Measurements from ENCODE around the gene PLB1.
A peak's percentile ranks its signal among the peaks of the same experiment; 100 is the strongest.

Gene PLB1

DNA sequence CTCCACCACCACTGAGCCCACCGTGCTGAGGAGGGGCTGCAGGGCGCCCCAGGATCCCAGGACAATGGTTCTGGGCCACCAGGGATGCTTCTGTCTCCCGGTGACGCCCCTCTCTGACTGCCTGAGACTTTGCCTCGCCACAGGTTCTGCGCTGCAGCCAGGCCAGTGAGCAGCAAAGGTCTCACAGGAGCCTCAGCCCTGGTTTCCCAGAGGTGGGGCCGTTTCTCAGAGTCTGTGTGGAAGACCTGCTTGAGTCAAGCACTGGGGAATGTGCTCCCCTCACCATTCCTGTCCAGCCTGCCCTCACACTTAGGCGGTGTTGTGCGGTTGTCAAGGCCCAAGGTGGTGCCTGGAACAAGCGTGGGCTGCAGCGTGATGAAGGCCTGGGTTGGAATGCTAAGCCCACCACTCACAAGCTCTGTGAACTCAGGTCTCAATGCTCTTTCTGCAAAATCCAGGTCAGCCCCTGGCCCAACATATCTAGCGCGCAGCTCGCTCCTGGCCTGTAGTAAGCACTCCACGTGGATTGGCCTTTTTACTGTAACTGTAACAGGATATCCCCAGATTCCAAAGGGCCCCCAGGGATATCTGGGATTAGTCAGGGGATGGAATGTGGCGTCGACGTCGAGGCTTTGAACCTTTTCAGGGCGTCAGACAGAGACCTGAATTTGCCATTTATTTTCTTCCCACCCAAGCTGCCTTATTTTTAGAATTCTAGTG lies 47.6 kb downstream of the PLB1 start:
- no peak overlapping the region for H3K27ac ChIP-seq
- no peaks in the 10 kb centered on the region for H3K9me3 ChIP-seq (ENCODE audit: severe bottlenecking)
- H3K36me3 ChIP-seq = no peaks in the 10 kb centered on the region
- peak; percentile 43 for DNase-seq
- H3K27me3 ChIP-seq (ENCODE audit: insufficient read depth, low read depth, severe bottlenecking) = no peaks in the 10 kb centered on the region
- H3K4me3 ChIP-seq (ENCODE audit: low read depth, low read length) = no peak overlapping the region
- TF ChIP-seq, protein P1, sequence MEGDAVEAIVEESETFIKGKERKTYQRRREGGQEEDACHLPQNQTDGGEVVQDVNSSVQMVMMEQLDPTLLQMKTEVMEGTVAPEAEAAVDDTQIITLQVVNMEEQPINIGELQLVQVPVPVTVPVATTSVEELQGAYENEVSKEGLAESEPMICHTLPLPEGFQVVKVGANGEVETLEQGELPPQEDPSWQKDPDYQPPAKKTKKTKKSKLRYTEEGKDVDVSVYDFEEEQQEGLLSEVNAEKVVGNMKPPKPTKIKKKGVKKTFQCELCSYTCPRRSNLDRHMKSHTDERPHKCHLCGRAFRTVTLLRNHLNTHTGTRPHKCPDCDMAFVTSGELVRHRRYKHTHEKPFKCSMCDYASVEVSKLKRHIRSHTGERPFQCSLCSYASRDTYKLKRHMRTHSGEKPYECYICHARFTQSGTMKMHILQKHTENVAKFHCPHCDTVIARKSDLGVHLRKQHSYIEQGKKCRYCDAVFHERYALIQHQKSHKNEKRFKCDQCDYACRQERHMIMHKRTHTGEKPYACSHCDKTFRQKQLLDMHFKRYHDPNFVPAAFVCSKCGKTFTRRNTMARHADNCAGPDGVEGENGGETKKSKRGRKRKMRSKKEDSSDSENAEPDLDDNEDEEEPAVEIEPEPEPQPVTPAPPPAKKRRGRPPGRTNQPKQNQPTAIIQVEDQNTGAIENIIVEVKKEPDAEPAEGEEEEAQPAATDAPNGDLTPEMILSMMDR (IDR thresholded peaks at IDR 0.05; ENCODE audit: low read depth, low read length) = no peak

DNA sequence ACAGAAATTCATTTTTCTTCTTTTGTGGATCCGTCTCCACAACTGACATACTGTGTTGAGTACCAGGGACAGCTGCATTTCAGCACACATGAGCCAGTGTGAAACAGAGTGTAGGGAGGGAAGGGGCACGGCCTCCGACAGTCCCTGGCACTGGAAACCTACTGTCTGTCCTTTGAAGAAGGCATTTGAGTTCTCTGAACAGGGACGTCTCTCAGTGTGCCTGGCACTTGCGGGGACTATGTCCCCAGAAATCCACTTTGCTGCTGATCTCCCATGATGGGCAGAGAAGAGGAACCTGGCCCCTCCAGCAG lies 48.1 kb downstream of the PLB1 start:
- Histone ChIP-seq H3K27me3 (ENCODE audit: insufficient read depth, low read depth, severe bottlenecking) (no peaks in the 10 kb centered on the region), H3K27ac (no peak overlapping the region), H3K36me3 (no peaks in the 10 kb centered on the region), H3K4me3 (ENCODE audit: low read depth, low read length) (no peak overlapping the region), H3K9me3 (ENCODE audit: severe bottlenecking) (no peaks in the 10 kb centered on the region)
- TF ChIP-seq, protein P1 (IDR thresholded peaks at IDR 0.05; ENCODE audit: low read depth, low read length) = no peak
- DNase-seq = no peak

DNA sequence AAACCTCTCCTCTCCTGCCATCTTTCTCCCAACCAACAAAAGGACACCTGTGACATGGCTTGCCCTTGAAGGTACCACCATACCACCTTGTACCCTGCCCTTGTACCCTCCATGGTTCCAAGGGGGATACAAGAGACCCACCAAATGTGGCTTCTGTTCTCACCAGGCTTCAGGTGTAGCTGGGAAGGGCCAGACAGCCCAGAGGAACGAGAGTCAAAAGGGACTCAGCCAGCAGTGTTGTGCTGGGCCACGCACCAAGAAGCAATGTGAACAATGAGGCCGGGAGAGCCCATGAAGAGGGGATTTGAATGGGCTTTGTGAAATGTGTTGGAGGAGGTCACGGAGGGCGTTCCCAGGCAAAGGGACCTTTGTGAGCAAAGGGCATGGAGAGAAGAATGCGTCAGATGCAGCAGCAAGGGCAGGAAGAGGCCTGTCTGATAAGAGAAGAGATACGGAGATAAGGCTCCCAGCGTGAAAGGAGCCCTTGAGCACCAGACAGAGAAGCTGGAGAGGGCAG lies 48.6 kb downstream of the PLB1 start:
- no peaks in the 10 kb centered on the region for H3K27me3 ChIP-seq (ENCODE audit: insufficient read depth, low read depth, severe bottlenecking)
- H3K4me3 ChIP-seq (ENCODE audit: low read depth, low read length) = no peak overlapping the region
- TF ChIP-seq, protein P1 (IDR thresholded peaks at IDR 0.05; ENCODE audit: low read depth, low read length) = no peak
- no peak for DNase-seq
- no peaks in the 10 kb centered on the region for H3K36me3 ChIP-seq
- H3K9me3 ChIP-seq (ENCODE audit: severe bottlenecking) = no peaks in the 10 kb centered on the region
- no peak overlapping the region for H3K27ac ChIP-seq

DNA sequence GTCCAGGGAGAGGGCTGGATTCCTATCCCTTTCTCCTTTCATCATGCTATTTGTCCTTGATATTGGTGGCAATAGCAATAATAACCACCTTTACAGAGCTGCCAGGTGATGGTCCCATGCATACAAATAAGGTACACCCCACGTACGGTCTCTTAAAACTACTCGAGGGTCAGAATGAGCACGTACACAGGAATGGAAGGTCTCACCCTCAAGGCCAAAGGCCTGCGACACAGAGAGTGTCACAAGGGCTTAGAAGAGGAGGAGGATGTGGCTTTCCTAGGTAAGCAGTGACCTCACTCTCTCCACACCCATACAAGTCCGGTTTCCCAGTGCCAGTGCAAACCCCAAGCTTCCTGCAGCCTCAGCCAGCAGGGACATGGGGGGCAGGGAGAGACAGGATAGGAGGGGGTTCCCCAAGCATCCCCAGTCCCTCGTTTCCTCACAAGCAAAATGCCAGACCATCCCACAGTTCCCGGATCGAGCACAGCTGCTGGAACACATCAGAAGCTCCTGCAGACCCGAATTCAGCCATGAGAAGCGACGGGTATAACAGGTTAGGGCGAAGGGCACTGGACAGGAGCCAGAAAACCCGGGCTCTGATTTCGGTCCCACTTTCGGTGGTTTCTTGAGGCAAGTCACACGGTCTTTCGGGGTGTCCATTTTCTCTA lies 49.2 kb downstream of the PLB1 start:
- no peak for DNase-seq
- H3K27me3 ChIP-seq (ENCODE audit: insufficient read depth, low read depth, severe bottlenecking) = no peaks in the 10 kb centered on the region
- H3K9me3 ChIP-seq (ENCODE audit: severe bottlenecking) = no peaks in the 10 kb centered on the region
- H3K4me3 ChIP-seq (ENCODE audit: low read depth, low read length) = no peak overlapping the region
- no peaks in the 10 kb centered on the region for H3K36me3 ChIP-seq
- TF ChIP-seq, protein P1 (IDR thresholded peaks at IDR 0.05; ENCODE audit: low read depth, low read length) = no peak
- no peak overlapping the region for H3K27ac ChIP-seq

DNA sequence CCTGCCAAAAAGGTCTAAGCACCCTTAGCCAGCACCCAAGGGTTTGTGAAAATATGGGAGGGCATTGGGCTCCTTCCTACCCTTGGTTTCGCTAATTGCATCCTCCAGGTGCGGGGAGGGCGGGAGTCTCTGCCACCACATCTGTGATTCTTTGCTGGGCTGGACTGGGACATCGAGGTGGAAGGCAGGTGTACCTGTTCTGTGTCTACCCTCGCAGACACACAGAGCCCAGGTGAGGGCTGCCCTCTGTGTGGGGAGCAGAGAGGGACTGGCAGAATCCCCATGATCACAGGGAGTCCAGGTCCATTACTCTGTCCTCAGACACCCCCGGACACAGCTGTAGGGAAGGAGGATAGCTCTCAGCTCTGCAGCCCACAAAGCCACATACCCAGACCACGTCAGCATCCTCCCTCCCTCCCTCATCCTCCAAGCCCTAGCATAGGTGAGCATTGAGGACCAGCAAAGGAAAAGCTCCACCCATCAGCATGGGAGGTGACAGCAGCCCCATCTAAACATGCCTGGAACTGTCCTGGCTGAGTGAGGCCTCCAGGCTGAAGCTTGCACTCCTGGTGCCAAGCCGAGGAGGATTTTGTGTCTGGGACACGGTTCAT lies 49.8 kb downstream of the PLB1 start:
- Histone ChIP-seq H3K27me3 (ENCODE audit: insufficient read depth, low read depth, severe bottlenecking) (no peaks in the 10 kb centered on the region), H3K9me3 (ENCODE audit: severe bottlenecking) (no peaks in the 10 kb centered on the region), H3K36me3 (no peaks in the 10 kb centered on the region), H3K27ac (no peak overlapping the region), H3K4me3 (ENCODE audit: low read depth, low read length) (no peak overlapping the region)
- TF ChIP-seq, protein P1 (IDR thresholded peaks at IDR 0.05; ENCODE audit: low read depth, low read length) = no peak
- DNase-seq = no peak

Measured in WERI-Rb-1 (cell line).